NCI-H1105 treated with DMSO at 0.1 percent for 48 hours (cell line): Measurements from ENCODE around the gene ACADL.

ENCODE experiments used
- DNase-seq: peaks from one replicate; lab custom pipeline; 2025; lab: John Stamatoyannopoulos, UW

ACADL gene

GRCh38 chr2:210224941-210225672, at the start of gene ACADL:
Gene ACADL, minus strand, starts transcription at chr2:210225447. Its CDS starts 184 bp downstream, at chr2:210225263.
- DNase-seq: no peak

GRCh38 chr2:210271300-210271699, 46.1 kb upstream of the ACADL start:
- no peak for DNase-seq

GRCh38 chr2:210269148-210269547, 43.9 kb upstream of the ACADL start:
- no peak for DNase-seq

GRCh38 chr2:210268281-210268680, 43.0 kb upstream of the ACADL start:
- no peak for DNase-seq

- DNase-seq: no peak
These were observed 42.5 kb upstream of the ACADL start for GRCh38 chr2:210267698-210268097.

- DNase-seq: no peak
These were observed 39.0 kb upstream of the ACADL start for GRCh38 chr2:210264282-210264681.

GRCh38 chr2:210263841-210264240, 38.6 kb upstream of the ACADL start:
- DNase-seq: no peak

- DNase-seq: no peak
These were observed 36.8 kb upstream of the ACADL start for GRCh38 chr2:210262036-210262435.

GRCh38 chr2:210259687-210260086, 34.4 kb upstream of the ACADL start:
- no peak for DNase-seq

- DNase-seq: no peak
These were observed 27.7 kb upstream of the ACADL start for GRCh38 chr2:210252699-210253606.

GRCh38 chr2:210250622-210251021, 25.4 kb upstream of the ACADL start:
- DNase-seq: no peak

GRCh38 chr2:210233487-210233886, 8.2 kb upstream of the ACADL start:
- no peak for DNase-seq

- no peak for DNase-seq
These were observed 5.7 kb upstream of the ACADL start for GRCh38 chr2:210230984-210231383.

- no peak for DNase-seq
These were observed 5.3 kb upstream of the ACADL start for GRCh38 chr2:210230518-210230917.

GRCh38 chr2:210228586-210228985, 3.3 kb upstream of the ACADL start:
- DNase-seq: no peak

- DNase-seq: no peak
These were observed 2.2 kb upstream of the ACADL start for GRCh38 chr2:210227290-210228088.

GRCh38 chr2:210226223-210226622, 976 bp upstream of the ACADL start:
- peak; percentile 56 for DNase-seq

- no peak for DNase-seq
These were observed 681 bp downstream of the ACADL start for GRCh38 chr2:210224591-210224940.

- no peak for DNase-seq
These were observed 10.1 kb downstream of the ACADL start for GRCh38 chr2:210215120-210215519.

GRCh38 chr2:210210185-210210584, 15.1 kb downstream of the ACADL start:
- no peak for DNase-seq

GRCh38 chr2:210207929-210208328, 17.3 kb downstream of the ACADL start:
- DNase-seq: no peak

GRCh38 chr2:210203558-210203957, 21.7 kb downstream of the ACADL start:
- DNase-seq: no peak
